Loucy (cell line): ENCODE data around the gene VSTM2L.

Experiments used
- H2AFZ ChIP-seq: fragments of 200-600 bp; sonication (generic); 2 replicates; pipeline ENCODE4 v1.6.0; 2016; ENCODE audit warnings: antibody characterized with exemption, mild to moderate bottlenecking, low read length, moderate library complexity
- H3F3A ChIP-seq: fragments of 200-600 bp; 2 replicates; pipeline ENCODE4 v1.6.0; 2016; ENCODE audit warnings: antibody characterized with exemption, low read depth, mild to moderate bottlenecking
- H3K27me3 ChIP-seq: fragments of 200-600 bp; sonication (generic); 2 replicates; pipeline ENCODE4 v1.6.1; 2014; ENCODE audit warnings: low read length, mild to moderate bottlenecking; ENCODE audit not compliant: insufficient read depth, poor library complexity, severe bottlenecking
- H3K36me3 ChIP-seq: fragments of 200-600 bp; sonication (generic); 2 replicates; pipeline ENCODE4 v1.6.1; 2016; ENCODE audit warnings: low read length; ENCODE audit not compliant: insufficient read depth
- H3K4me1 ChIP-seq: fragments of 200-600 bp; sonication (generic); 2 replicates; pipeline ENCODE4 v1.5.1; 2014; ENCODE audit warnings: low read length, mild to moderate bottlenecking; ENCODE audit not compliant: insufficient read depth, poor library complexity, severe bottlenecking
- H3K4me2 ChIP-seq: fragments of 200-600 bp; sonication (generic); 2 replicates; pipeline ENCODE4 v1.6.0; 2014; ENCODE audit warnings: antibody characterized with exemption, low read length, low read depth, mild to moderate bottlenecking; ENCODE audit not compliant: poor library complexity, severe bottlenecking
- H3K4me3 ChIP-seq: fragments of 200-600 bp; sonication (generic); 2 replicates; pipeline ENCODE4 v1.5.1; 2014; ENCODE audit warnings: low read length, mild to moderate bottlenecking, mixed read lengths; ENCODE audit not compliant: poor library complexity, severe bottlenecking
- H3K79me2 ChIP-seq: fragments of 200-600 bp; sonication (generic); 2 replicates; pipeline ENCODE4 v1.6.1; 2014; ENCODE audit warnings: low read length; ENCODE audit not compliant: insufficient read depth
- H3K9ac ChIP-seq: fragments of 200-600 bp; sonication (generic); 2 replicates; pipeline ENCODE4 v1.6.0; 2014; ENCODE audit warnings: mild to moderate bottlenecking, low read depth, low read length, moderate library complexity; ENCODE audit not compliant: poor library complexity, severe bottlenecking
- H3K9me2 ChIP-seq: fragments of 200-600 bp; sonication (generic); replicated peaks from 2 replicates; pipeline ENCODE4 v1.6.1; 2016; ENCODE audit warnings: low read depth, low read length, mixed read lengths
- H3K9me3 ChIP-seq: fragments of 200-600 bp; sonication (generic); 2 replicates; pipeline ENCODE4 v1.6.1; 2014; ENCODE audit warnings: mild to moderate bottlenecking, antibody characterized with exemption, low read length, low read depth; ENCODE audit not compliant: insufficient read depth
- H4K20me1 ChIP-seq: fragments of 200-600 bp; sonication (generic); 2 replicates; pipeline ENCODE4 v1.6.0; 2014; ENCODE audit warnings: antibody characterized with exemption, low read length, mild to moderate bottlenecking; ENCODE audit not compliant: insufficient read depth, poor library complexity, severe bottlenecking
- CTCF ChIP-seq: fragments of 200-600 bp; sonication (generic); conservative IDR thresholded peaks from 2 replicates; pipeline ENCODE4 v1.5.1; 2014; ENCODE audit warnings: mild to moderate bottlenecking, antibody characterized with exemption, low read length
- EZH2phosphoT487 ChIP-seq: fragments of 200-600 bp; IDR thresholded peaks from 2 replicates; pipeline ENCODE4 v1.6.1; 2018; ENCODE audit warnings: antibody characterized with exemption, mild to moderate bottlenecking, moderate library complexity, borderline replicate concordance

VSTM2L gene

GRCh38 chr20:37896932-37897548, 5.9 kb upstream of the VSTM2L start:
- Histone ChIP-seq H3K27me3 (no peaks in the 10 kb centered on the region), H3K36me3 (no peaks in the 10 kb centered on the region), H3K9me3 (no peaks in the 10 kb centered on the region), H3K9ac (no peak overlapping the region), H3K4me2 (no peak overlapping the region), H2AFZ (no peak overlapping the region), H3K79me2 (no peaks in the 10 kb centered on the region), H3F3A (no peaks in the 10 kb centered on the region), H3K4me3 (no peak overlapping the region), H3K9me2 (no peaks in the 10 kb centered on the region), H3K4me1 (no peaks in the 10 kb centered on the region), H4K20me1 (no peaks in the 10 kb centered on the region)
- TF ChIP-seq CTCF (peak; percentile 36), EZH2phosphoT487 (no peak)

GRCh38 chr20:37898233-37899104, 4.5 kb upstream of the VSTM2L start:
- Histone ChIP-seq H3K79me2 (no peaks in the 10 kb centered on the region), H3K4me2 (no peak overlapping the region)

More at GRCh38 chr20:37898233-37899104, 4.5 kb upstream of the VSTM2L start:
- H3F3A ChIP-seq, result no peaks in the 10 kb centered on the region
- no peaks in the 10 kb centered on the region for H3K9me2 ChIP-seq
- no peaks in the 10 kb centered on the region for H3K4me1 ChIP-seq
- no peaks in the 10 kb centered on the region for H3K27me3 ChIP-seq
- H3K9me3 ChIP-seq, result no peaks in the 10 kb centered on the region
- no peak overlapping the region for H3K4me3 ChIP-seq
- no peaks in the 10 kb centered on the region for H3K36me3 ChIP-seq
- TF ChIP-seq EZH2phosphoT487, result no peak
- TF ChIP-seq CTCF, result no peak
- no peaks in the 10 kb centered on the region for H4K20me1 ChIP-seq
- no peak overlapping the region for H3K9ac ChIP-seq
- no peak overlapping the region for H2AFZ ChIP-seq
